K562 treated with DMSO at 1 percent for 24 hours (cell line): ENCODE data around the gene TMEM74B. TPM values are rescaled to one million over a fixed set of nuclear protein-coding genes. Genes with fewer than 3 reads are reported as not detected.

Source experiments
- total RNA-seq: library from RNA; unstranded; fragments of 300-600 nt; gene quantifications from 2 replicates; pipeline ENCODE4 v1.2.3, GENCODE V29; 2022; ENCODE audit warnings: low read depth; ENCODE audit not compliant: insufficient read depth

TMEM74B gene
- total RNA-seq, result 12.3 and 18.3 TPM in 2 replicates

DNA sequence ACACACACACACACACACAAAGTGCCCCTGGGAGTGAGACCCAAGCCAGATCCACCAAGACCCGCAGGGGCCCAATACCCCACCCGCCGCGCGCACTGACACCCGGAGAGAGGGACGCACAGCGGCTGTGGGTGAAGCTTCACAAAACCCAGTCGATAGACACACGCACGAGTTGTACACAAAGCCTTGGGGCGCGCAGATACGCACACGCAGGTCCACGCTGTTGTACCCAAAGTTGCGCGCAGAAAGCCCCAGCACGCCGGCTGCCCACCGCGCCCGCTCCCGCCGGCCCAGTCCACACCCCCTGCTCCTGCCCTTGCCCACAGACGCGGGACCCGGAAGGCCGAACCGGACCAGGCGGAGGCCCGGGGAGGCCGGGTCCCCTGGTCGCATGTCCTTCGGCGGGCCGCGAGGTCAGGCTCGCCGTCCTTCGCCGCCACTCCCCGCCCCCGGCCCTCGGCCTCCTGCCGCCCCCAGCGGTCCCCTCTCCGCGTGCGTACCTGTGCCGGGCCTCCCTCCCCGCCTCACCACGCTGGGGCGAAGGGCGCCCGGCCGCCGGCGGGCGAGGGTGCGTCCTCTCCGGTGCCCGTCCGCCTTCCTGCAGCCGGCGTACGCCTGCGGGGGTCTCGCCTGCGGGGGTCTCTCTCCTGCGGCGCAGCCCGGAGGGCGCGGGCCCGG is at the start of gene TMEM74B:
Gene TMEM74B, minus strand, starts transcription at position 344 of the 678 bp plus-strand sequence. CDS start 1,180 bp downstream, outside the sequence.

DNA sequence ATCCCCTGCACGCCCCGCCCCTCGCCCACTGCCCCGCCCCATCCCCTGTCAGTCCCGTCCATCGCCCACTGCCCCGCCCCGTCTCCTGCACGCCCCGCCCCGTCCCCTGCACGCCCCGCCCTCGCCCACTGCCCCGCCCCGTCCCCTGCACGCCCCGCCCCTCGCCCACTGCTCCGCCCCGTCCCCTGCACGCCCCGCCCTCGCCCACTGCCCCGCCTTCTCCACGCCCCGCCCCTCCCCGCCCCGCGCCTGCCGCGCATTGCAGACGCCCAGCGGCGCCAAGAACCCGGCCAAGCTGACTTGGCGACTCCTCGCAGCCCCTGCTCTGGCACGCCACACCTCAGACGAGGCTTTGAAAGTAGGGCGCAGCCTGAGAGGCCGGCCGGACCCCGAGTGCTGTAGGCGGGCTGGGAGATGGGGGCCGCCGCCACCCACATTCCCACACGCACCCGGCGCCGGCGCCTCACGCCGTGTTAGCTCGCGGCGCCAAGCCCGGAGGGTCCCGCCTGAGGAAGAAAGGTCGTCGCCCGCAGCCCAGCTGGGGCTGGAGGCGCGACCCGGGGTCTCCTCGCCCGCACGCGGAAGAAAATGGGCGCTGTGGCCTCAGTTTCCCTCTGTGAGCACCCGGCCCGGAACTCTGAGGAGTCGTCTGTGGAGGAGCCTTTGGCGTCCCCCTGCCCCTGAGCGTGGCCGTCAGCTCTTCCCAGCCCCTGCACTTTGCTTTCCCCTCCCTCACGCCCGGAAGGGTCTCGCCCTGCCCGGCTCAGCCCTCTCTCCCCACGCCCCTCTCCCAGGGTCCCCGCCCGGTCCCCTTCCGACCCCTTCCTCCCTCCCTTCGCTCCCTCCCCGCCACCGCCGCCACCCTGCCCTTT is 41.2 kb upstream of the TMEM74B start, which contains the start of gene RAD21L1:
Gene RAD21L1, plus strand, starts transcription at position 262 of the 872 bp plus-strand sequence. CDS start 2,410 bp downstream, outside the sequence.

DNA sequence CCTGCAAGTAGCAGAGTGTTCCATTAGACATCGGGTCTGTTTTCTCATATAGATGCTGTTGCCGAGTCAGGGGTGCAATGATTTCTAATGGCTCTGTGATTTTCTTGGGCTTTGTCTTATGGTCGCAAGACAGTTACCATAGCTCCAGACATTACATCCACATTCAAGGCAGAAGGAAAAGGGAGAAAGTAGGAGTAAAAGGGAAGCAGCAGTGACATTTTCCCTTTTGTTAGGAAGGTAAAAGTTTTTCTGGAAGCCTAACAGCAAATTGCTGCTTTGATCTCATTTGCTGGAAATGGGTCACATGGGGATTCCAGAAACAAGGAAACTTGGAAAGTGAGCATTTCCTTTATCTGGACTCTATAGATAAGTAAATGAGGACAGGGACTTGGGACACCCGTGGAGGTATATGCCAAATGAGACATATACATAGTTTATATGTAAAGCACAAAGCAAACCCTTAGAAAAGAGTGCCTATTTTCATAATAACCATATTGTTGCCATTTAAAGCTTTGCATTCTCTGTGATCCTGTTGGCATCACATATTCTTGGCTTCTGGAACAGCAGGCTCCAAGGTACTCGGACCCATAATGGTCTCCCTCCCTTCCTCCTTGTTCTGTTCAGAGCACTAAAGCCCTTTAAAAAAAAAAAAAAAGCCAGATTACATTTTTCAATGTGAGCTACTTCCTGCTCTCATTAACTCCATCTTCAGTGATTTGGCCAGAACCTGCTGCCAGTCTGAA is 18.2 kb upstream of the TMEM74B start, which contains the start of gene C20orf202:
Gene C20orf202, plus strand, starts transcription at position 693 of the 743 bp plus-strand sequence. CDS start 132 bp downstream, outside the sequence.

Other genes starting within 250 kb of the TMEM74B start
- not detected in 2 replicates for gene RSPO4, start 182.7 kb downstream of the TMEM74B start, total RNA-seq
- 52.8 and 58.0 TPM in 2 replicates for gene PSMF1, start 66.4 kb downstream of the TMEM74B start, total RNA-seq
- gene C20orf202, start 18.5 kb upstream of the TMEM74B start, total RNA-seq, result 0.43 and 0.92 TPM in 2 replicates
- gene RAD21L1, start 41.1 kb upstream of the TMEM74B start, total RNA-seq, result not detected in 2 replicates
- gene SNPH, start 81.3 kb upstream of the TMEM74B start, total RNA-seq, result 5.7 and 6.6 TPM in 2 replicates
- gene SDCBP2, start 144.2 kb upstream of the TMEM74B start, total RNA-seq, result 3.0 TPM in 2 replicates
- 190 and 198 TPM in 2 replicates for gene FKBP1A, start 208.1 kb upstream of the TMEM74B start, total RNA-seq